ENCODE measurements around the gene ZNF529. TPM values are rescaled to one million over a fixed set of nuclear protein-coding genes. Genes with fewer than 3 reads are reported as not detected.
A peak's percentile ranks its signal among the peaks of the same experiment; 100 is the strongest.

ZNF529 gene
- total and polyA plus RNA-seq, 2 of the 13 experiments (the other 11 are each of a cell fraction or from before 2014, with no cell fraction given): 9.3 to 10.6 TPM

- TF ChIP-seq DMTF1 (CRISPR knock-in tag; IDR thresholded peaks at IDR 0.05) (no peak), FOSL1 (CRISPR knock-in tag; IDR thresholded peaks at IDR 0.05; ENCODE audit: borderline replicate concordance) (no peak; the same call in 1 of the 2 replicates), ZNF83 (CRISPR knock-in tag; IDR thresholded peaks at IDR 0.05; ENCODE audit: borderline replicate concordance) (no peak; the same call in 1 of the 2 replicates), KAT8 (CRISPR knock-in tag; IDR thresholded peaks at IDR 0.05) (peak; percentile 89), PAF1 (CRISPR knock-in tag; IDR thresholded peaks at IDR 0.05) (no peak), PRDM10 (CRISPR knock-in tag; IDR thresholded peaks at IDR 0.05; ENCODE audit: low read depth) (no peak), ZXDC (CRISPR knock-in tag; IDR thresholded peaks at IDR 0.05) (no peak), ZSCAN29 (CRISPR knock-in tag; conservative IDR thresholded peaks at IDR 0.05) (peak; percentile 90), TIGD3 (CRISPR knock-in tag; IDR thresholded peaks at IDR 0.05; ENCODE audit: borderline replicate concordance) (no peak; the same call in 1 of the 2 replicates), DBP (CRISPR knock-in tag; IDR thresholded peaks at IDR 0.05; ENCODE audit: not compliant biosample characterization) (no peak), RXRA (CRISPR knock-in tag; IDR thresholded peaks at IDR 0.05) (no peak), POLR2G (IDR thresholded peaks at IDR 0.05; ENCODE audit: low read depth, low read length) (peak; percentile 85)
Observed at GRCh38 chr19:36528194-36528920, 44.7 kb downstream of the ZNF529 start, which contains the start of gene ZNF260 (continued).

Measured in HepG2 (cell line).